Breast epithelium (tissue), 3 donors: Measurements from ENCODE around the gene AGBL5.

Source experiments
- CTCF ChIP-seq, 3 donors: fragments of 450-650 bp; IDR thresholded peaks; one replicate each; pipeline ENCODE4 v1.5.1; 2016 to 2017; ENCODE audit warnings: antibody characterized with exemption in 3 of 3, mild to moderate bottlenecking in 3 of 3, moderate library complexity in 3 of 3
- POLR2A ChIP-seq: fragments of 450-650 bp; IDR thresholded peaks from one replicate; pipeline ENCODE4 v1.6.1; 2016; ENCODE audit warnings: antibody characterized with exemption, mild to moderate bottlenecking, moderate library complexity
- POLR2AphosphoS5 ChIP-seq, 3 donors: sonication (generic); formaldehyde crosslinking; IDR thresholded peaks; one replicate each; pipeline ENCODE4 v1.6.1; 2017; ENCODE audit warnings: antibody characterized with exemption in 3 of 3

- TF ChIP-seq CTCF (IDR thresholded peaks at IDR 0.05), result no peak
- TF ChIP-seq POLR2A, result no peak
- TF ChIP-seq POLR2AphosphoS5 (IDR thresholded peaks at IDR 0.05), result no peak
Observed at GRCh38 chr2:27038631-27039339, 12.7 kb upstream of the AGBL5 start.
